Thyroid gland (tissue), 4 donors: Measurements from ENCODE around the gene HSPB2. TPM values are rescaled to one million over a fixed set of nuclear protein-coding genes. Genes with fewer than 3 reads are reported as not detected.
"Not testable (repeated sequence)": the region's sequence is repeated elsewhere in the genome, so short reads cannot be mapped to it uniquely, and the experiment has no call there.

Source experiments
- DNase-seq, 2 donors: peaks; one replicate each; pipeline ENCODE4 v3.0.0-alpha.2; 2019
- H3K27ac ChIP-seq, 3 donors: fragments of 200-600 bp; sonication (generic); 1 replicate in 2 of 3; 2 replicates in 1 of 3; pipeline ENCODE4 v1.5.1; 2016 to 2019; ENCODE audit warnings: mild to moderate bottlenecking in 1 of 3, moderate library complexity in 1 of 3
- H3K27me3 ChIP-seq: fragments of 200-600 bp; sonication (generic); one replicate; pipeline ENCODE4 v1.5.1; 2019
- H3K36me3 ChIP-seq, 2 donors: fragments of 200-600 bp; sonication (generic); one replicate each; pipeline ENCODE4 v1.5.1; 2016 to 2019
- H3K4me1 ChIP-seq, 2 donors: fragments of 200-600 bp; sonication (generic); one replicate each; pipeline ENCODE4 v1.5.1; 2017 to 2019
- H3K4me3 ChIP-seq, 3 donors: fragments of 200-600 bp; sonication (generic); replicated peaks in 1 of 3; 1 replicate in 2 of 3; 2 replicates in 1 of 3; pipeline ENCODE4 v1.5.1; 2016; ENCODE audit warnings: mild to moderate bottlenecking in 1 of 3
- H3K9me3 ChIP-seq: fragments of 200-600 bp; sonication (generic); one replicate; pipeline ENCODE4 v1.5.1; 2017
- POLR2A ChIP-seq, 2 donors: fragments of 450-650 bp; IDR thresholded peaks; one replicate each; pipeline ENCODE4 v1.6.1; 2017; ENCODE audit warnings: antibody characterized with exemption in 2 of 2, mild to moderate bottlenecking in 2 of 2, moderate library complexity in 1 of 2
- WGBS, 2 donors: methylation state at CpG; one replicate each; pipeline ENCODE4 v1.1.5; 2017; 5-methylcytosine and 5-hydroxymethylcytosine counted together
- intact Hi-C: fragments of 100-400 bp; cut with DNase I; formaldehyde crosslinking; loops from one replicate; pipeline ENCODE4 v1.15.1; 2023
- total RNA-seq, 4 donors: library from RNA; depleted of rRNA; stranded (reverse); fragments of >200 nt; gene quantifications; one replicate each; pipeline ENCODE4 v1.2.3, GENCODE V29; 2016
- TF ChIP-seq, protein P1 (sequence below), 6 experiments: fragments of 200-600 bp in 3 of 6; fragments of 450-650 bp in 3 of 6; sonication (generic) in 3 of 6; IDR thresholded peaks; one replicate each; pipeline ENCODE4 v1.5.1; 2016 to 2019; ENCODE audit warnings: antibody characterized with exemption in 6 of 6, mild to moderate bottlenecking in 2 of 6, inconsistent platforms in 1 of 6, moderate library complexity in 1 of 6

Gene HSPB2
- total RNA-seq, 4 donors from 2014 or later = 0.22 TPM; not detected in 3

- TF ChIP-seq, protein P1, sequence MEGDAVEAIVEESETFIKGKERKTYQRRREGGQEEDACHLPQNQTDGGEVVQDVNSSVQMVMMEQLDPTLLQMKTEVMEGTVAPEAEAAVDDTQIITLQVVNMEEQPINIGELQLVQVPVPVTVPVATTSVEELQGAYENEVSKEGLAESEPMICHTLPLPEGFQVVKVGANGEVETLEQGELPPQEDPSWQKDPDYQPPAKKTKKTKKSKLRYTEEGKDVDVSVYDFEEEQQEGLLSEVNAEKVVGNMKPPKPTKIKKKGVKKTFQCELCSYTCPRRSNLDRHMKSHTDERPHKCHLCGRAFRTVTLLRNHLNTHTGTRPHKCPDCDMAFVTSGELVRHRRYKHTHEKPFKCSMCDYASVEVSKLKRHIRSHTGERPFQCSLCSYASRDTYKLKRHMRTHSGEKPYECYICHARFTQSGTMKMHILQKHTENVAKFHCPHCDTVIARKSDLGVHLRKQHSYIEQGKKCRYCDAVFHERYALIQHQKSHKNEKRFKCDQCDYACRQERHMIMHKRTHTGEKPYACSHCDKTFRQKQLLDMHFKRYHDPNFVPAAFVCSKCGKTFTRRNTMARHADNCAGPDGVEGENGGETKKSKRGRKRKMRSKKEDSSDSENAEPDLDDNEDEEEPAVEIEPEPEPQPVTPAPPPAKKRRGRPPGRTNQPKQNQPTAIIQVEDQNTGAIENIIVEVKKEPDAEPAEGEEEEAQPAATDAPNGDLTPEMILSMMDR (IDR thresholded peaks at IDR 0.05) = no peak
- no peak for TF ChIP-seq POLR2A (IDR thresholded peaks at IDR 0.05)
- 1 to 2% methylated on average over 13 of the region's 13 CpGs for WGBS, 2 donors
- Histone ChIP-seq H3K36me3 (peaks cover 0 to 3% of the 10 kb centered on the region in 2 donors), H3K4me1 (peaks cover 3 to 18% of the 10 kb centered on the region in 2 donors), H3K9me3 (no peaks in the 10 kb centered on the region), H3K4me3 (peak overlapping the region; percentile 14 to 41 (median 34)), H3K27me3 (no peaks in the 10 kb centered on the region), H3K27ac (peak overlapping the region; percentile 94 to 99 (median 96))
- intact Hi-C loops = loop anchor here (5.0 kb wide), 1 partner anchor 99 kb away; no protein-coding TSS in a partner anchor
- no peak for DNase-seq
Measured at GRCh38 chr11:111878385-111878848, 34.1 kb upstream of the HSPB2 start.

DNA sequence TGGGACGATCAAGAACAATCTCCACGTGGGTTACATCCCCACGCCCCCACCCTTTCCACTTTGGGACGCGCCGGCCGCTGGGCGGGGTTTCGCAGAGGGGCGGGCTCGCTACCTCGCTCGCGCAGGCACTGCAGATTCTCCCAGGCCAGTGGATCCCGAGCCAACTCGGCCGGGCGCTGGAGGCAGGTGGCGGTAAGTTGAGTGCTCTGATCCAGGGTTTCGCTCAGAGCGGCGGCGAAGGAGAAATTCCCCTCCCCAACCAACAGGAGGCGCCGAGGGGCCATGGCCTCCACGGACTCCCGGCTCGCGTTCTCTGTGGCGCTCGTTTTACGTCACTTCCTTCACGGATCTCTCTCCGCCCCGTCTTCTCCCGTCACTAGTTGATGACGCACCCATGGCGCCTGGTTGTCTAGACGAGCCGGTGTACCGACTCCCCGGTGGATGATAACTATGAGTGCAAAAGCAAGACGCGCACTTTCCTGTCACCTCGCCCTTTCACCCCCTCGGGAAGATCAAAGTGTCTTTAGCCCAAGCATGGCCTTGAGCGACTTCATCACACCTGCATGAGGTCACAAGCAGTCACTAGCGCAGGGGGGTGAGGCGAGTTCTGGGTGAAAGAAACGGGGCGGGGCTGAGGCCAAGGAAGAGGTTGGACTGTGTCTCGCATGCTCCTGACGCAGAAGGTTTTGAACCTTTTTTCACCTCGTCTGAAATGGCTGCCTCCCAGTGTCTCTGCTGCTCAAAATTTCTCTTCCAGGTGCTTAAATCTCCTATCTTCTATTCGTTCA lies 33.5 kb upstream of the HSPB2 start, which contains the start of the genes CFAP68 and FDXACB1:
Gene CFAP68, plus strand, starts transcription at position 693 of the 788 bp plus-strand sequence. Its CDS starts 20 bp downstream, at position 713.
Gene FDXACB1, minus strand, starts transcription at position 317 of the 788 bp plus-strand sequence. Its CDS starts 33 bp downstream, at position 284.
- intact Hi-C loops = loop anchor here (5.0 kb wide), 1 partner anchor 98 kb away; no protein-coding TSS in a partner anchor

DNA sequence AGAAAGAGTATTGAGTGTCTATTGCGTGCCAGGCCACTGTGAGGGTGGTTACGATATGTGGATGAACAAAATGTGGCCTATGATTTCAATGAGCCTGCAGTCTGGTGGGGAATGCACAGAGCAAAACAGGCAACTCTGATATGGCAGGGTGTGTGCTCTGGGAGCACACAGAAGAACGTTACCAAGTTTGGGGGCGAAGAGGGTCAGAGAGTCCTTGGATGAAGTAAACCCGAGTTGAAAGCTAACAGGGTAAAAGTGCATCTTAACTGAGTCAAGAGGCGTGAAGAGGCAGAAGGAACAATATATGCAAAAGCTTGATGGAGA lies 32.9 kb upstream of the HSPB2 start:
- 27 to 31% methylated on average over 6 of the region's 6 CpGs for WGBS, 2 donors
- peaks cover 0 to 3% of the 10 kb centered on the region in 2 donors for H3K36me3 ChIP-seq
- H3K27ac ChIP-seq = peak overlapping the region; percentile 94 to 99 (median 96)
- no peaks in the 10 kb centered on the region for H3K27me3 ChIP-seq
- no peaks in the 10 kb centered on the region for H3K9me3 ChIP-seq
- H3K4me1 ChIP-seq = peaks cover 3 to 18% of the 10 kb centered on the region in 2 donors
- DNase-seq = no peak
- no peak for TF ChIP-seq POLR2A (IDR thresholded peaks at IDR 0.05)
- TF ChIP-seq, protein P1 (IDR thresholded peaks at IDR 0.05) = no peak
- peak overlapping the region; percentile 34 to 48 (median 41) for H3K4me3 ChIP-seq
- intact Hi-C loops = loop anchor here (5.0 kb wide), 1 partner anchor 98 kb away; no protein-coding TSS in a partner anchor

More for the DNA sequence above, 33.5 kb upstream of the HSPB2 start, which contains the start of the genes CFAP68 and FDXACB1:
- TF ChIP-seq, protein P1 (IDR thresholded peaks at IDR 0.05) = peak; percentile 92 to 100 (median 98)
- peak in 1 of 2 donors; percentile 87 for TF ChIP-seq POLR2A (IDR thresholded peaks at IDR 0.05)
- 0% methylated on average over 48 to 51 of the region's 55 CpGs for WGBS, 2 donors
- Histone ChIP-seq H3K4me1 (peaks cover 3 to 18% of the 10 kb centered on the region in 2 donors), H3K9me3 (no peaks in the 10 kb centered on the region), H3K36me3 (peaks cover 0 to 3% of the 10 kb centered on the region in 2 donors), H3K27me3 (no peaks in the 10 kb centered on the region), H3K4me3 (peak within 1 kb of the TSS; percentile 34 to 48 (median 41)), H3K27ac (peak within 1 kb of the TSS; percentile 94 to 99 (median 96))
- peak; percentile 96 to 97 for DNase-seq

- no peaks in the 10 kb centered on the region for H3K9me3 ChIP-seq
- H3K27me3 ChIP-seq = no peaks in the 10 kb centered on the region
- no peak overlapping the region for H3K4me3 ChIP-seq
- H3K4me1 ChIP-seq = peaks cover 3 to 18% of the 10 kb centered on the region in 2 donors
- TF ChIP-seq POLR2A (IDR thresholded peaks at IDR 0.05) = no peak
- TF ChIP-seq, protein P1 (IDR thresholded peaks at IDR 0.05) = no peak
- WGBS, 2 donors = 92 to 96% methylated on average over 5 of the region's 5 CpGs
- no peak for DNase-seq
- H3K36me3 ChIP-seq = no peaks in the 10 kb centered on the region
- intact Hi-C loops = loop anchor here (5.0 kb wide), 1 partner anchor 45 kb away; no protein-coding TSS in a partner anchor
- H3K27ac ChIP-seq = no peak overlapping the region
Measured at GRCh38 chr11:111882202-111882601, 30.3 kb upstream of the HSPB2 start.

DNA sequence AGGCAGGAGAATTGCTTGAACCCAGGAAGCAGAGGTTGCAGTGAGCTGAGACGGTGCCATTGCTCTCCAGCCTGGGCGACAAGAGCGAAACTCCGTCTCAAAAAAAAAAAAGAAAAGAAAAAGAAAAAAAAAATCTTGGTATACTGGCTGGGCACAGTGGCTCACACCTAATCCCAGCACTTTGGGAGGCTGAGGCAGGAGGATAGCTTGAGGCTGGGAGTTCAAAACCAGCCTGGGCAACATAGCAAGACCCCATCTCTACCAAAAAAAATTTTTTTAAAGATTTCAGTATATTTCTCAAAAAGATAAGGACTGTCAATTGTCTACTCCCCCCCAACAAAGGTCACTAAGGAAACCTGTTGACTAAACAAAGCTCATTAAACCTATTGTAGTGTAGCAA lies 27.5 kb upstream of the HSPB2 start:
- H3K27ac ChIP-seq, H3K4me3 ChIP-seq, DNase-seq, H3K9me3 ChIP-seq, intact Hi-C loops, H3K27me3 ChIP-seq, H3K4me1 ChIP-seq, H3K36me3 ChIP-seq: not testable (repeated sequence)
- WGBS, 2 donors = 83 to 99% methylated on average over 4 of the region's 4 CpGs
